ENCODE measurements around the gene GRID1. TPM values are rescaled to one million over a fixed set of nuclear protein-coding genes. Genes with fewer than 3 reads are reported as not detected.

GRID1 gene
- total RNA-seq, 4 donors from 2014 or later: 0.35 to 10.7 (median 1.3) TPM

DNA sequence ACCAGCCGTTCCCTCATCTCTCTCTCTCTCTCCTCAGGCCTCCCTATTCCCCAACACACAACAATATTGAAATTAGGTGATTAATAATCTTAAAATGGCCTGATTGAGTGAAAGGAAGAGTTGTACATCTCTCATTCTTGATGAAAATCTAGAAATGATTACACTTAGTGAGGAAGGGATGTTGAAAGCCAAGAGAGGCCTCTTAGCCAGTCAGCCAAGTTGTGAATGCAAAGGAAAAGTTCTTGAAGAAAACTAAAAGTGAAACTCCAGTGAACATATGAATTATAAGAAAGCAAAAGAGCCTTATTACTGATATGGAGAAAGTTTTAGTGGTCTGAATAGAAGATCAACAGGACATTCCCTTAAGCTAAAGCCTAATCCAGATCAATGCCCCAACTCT lies 695.1 kb downstream of the GRID1 start:
- Histone ChIP-seq H3K4me1 (no peaks in the 10 kb centered on the region), H3K36me3 (no peaks in the 10 kb centered on the region), H3K9me3 (no peaks in the 10 kb centered on the region), H3K27me3 (no peaks in the 10 kb centered on the region), H3K27ac (no peak overlapping the region), H3K4me3 (no peak overlapping the region)
- no peak for DNase-seq
- TF ChIP-seq, protein P1, sequence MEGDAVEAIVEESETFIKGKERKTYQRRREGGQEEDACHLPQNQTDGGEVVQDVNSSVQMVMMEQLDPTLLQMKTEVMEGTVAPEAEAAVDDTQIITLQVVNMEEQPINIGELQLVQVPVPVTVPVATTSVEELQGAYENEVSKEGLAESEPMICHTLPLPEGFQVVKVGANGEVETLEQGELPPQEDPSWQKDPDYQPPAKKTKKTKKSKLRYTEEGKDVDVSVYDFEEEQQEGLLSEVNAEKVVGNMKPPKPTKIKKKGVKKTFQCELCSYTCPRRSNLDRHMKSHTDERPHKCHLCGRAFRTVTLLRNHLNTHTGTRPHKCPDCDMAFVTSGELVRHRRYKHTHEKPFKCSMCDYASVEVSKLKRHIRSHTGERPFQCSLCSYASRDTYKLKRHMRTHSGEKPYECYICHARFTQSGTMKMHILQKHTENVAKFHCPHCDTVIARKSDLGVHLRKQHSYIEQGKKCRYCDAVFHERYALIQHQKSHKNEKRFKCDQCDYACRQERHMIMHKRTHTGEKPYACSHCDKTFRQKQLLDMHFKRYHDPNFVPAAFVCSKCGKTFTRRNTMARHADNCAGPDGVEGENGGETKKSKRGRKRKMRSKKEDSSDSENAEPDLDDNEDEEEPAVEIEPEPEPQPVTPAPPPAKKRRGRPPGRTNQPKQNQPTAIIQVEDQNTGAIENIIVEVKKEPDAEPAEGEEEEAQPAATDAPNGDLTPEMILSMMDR (IDR thresholded peaks at IDR 0.05): no peak
- TF ChIP-seq POLR2A (IDR thresholded peaks at IDR 0.05): no peak

DNA sequence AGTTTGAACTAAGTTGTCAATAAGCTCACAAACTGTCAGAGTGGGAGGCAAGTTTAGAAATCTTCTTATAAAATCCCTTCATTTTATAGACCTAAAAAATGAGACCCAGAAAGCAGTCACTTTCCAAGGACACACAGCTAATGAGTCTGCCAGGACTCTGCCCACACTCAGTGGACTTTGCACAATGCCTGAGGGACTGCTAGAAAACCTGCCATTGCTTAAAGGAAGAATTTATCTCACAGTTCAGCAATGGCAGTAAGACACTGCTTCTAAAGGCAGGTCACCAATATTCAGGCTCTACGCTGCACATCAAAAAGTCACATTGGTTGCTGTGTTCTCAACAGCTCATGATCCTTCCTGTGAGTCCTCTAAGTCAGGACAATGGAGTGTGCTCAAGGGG lies 698.1 kb downstream of the GRID1 start:
- Histone ChIP-seq H3K36me3 (no peaks in the 10 kb centered on the region), H3K27ac (no peak overlapping the region), H3K4me1 (no peaks in the 10 kb centered on the region), H3K9me3 (no peaks in the 10 kb centered on the region), H3K27me3 (no peaks in the 10 kb centered on the region), H3K4me3 (no peak overlapping the region)
- DNase-seq: no peak
- no peak for TF ChIP-seq POLR2A (IDR thresholded peaks at IDR 0.05)
- TF ChIP-seq, protein P1 (IDR thresholded peaks at IDR 0.05): no peak

DNA sequence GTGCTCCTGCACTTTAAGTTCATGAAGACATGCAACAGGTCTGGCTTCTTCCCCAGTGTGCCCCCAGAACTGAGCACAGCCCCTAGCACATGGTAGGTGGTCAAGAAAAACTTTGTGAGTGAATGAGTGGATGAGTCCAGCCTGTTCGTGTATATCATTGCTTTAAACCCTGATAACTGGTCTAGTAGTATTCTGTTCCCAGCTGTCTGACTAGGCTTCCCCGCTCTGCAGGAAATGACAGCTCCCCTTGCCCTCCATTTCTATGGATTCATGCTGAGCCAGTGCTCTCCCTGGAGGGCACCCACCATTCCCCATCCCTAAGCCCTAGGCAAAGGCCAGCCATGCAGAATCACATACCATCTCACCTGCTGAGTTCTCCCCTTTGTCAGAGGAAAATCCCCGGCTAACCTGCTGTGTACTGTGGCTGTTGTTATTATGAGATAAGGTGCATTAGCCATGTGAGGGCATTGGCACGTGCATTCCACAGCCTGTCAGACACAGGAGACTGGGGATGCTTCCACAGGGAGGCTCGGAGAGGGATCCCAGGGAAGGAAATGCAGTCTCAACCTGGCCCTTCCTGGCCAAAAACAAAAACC lies 698.9 kb downstream of the GRID1 start:
- H3K9me3 ChIP-seq: no peaks in the 10 kb centered on the region
- no peak overlapping the region for H3K27ac ChIP-seq
- H3K4me3 ChIP-seq: no peak overlapping the region
- no peak for DNase-seq
- H3K36me3 ChIP-seq: no peaks in the 10 kb centered on the region
- H3K27me3 ChIP-seq: no peaks in the 10 kb centered on the region
- H3K4me1 ChIP-seq: no peaks in the 10 kb centered on the region
- TF ChIP-seq, protein P1 (IDR thresholded peaks at IDR 0.05): no peak
- no peak for TF ChIP-seq POLR2A (IDR thresholded peaks at IDR 0.05)

DNA sequence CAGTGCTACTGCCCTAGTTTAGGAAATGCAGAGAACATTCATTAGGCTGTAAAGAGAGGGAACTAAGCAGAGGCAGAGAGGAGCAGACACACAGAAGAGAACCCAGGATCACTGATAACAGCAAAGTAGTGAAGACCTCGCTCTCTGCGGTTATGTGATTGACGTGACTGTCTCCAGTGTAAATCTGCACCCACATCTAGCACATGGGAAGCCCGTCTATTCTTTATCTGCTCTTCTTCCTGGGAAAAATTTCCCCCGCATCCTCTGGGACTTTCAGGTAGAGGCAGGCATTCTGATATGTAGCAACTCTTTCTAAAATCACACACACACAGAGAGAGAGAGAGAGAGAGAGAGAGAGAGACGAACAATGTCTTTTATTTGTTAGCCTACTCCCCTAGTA lies 699.6 kb downstream of the GRID1 start:
- Histone ChIP-seq H3K9me3 (no peaks in the 10 kb centered on the region), H3K4me3 (no peak overlapping the region), H3K36me3 (no peaks in the 10 kb centered on the region), H3K4me1 (no peaks in the 10 kb centered on the region), H3K27ac (no peak overlapping the region), H3K27me3 (no peaks in the 10 kb centered on the region)
- no peak for DNase-seq
- TF ChIP-seq POLR2A (IDR thresholded peaks at IDR 0.05): no peak
- TF ChIP-seq, protein P1 (IDR thresholded peaks at IDR 0.05): no peak

DNA sequence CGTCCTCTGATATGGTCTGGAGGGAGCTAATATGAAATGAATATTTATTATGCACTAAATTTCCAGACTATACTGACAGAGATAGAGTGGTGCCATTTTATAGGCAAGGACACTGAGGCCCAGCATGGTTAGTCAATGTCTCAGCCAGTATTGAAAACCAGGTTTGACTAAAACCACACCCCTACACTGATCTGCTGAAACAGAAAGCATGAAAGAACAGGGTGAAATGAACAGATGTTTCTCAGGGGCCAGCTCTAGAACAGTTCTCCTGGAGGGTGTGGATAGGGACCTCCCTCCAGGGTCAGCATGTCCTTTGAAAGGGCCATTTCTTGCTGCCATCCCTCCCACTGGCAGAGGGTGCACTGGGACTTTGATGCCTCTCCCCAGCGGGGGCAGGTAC lies 700.5 kb downstream of the GRID1 start:
- DNase-seq: no peak

More for the DNA sequence above, 700.5 kb downstream of the GRID1 start:
- Histone ChIP-seq H3K9me3 (no peaks in the 10 kb centered on the region), H3K27ac (no peak overlapping the region), H3K4me3 (no peak overlapping the region), H3K27me3 (no peaks in the 10 kb centered on the region), H3K4me1 (no peaks in the 10 kb centered on the region), H3K36me3 (no peaks in the 10 kb centered on the region)
- TF ChIP-seq, protein P1 (IDR thresholded peaks at IDR 0.05): no peak
- TF ChIP-seq POLR2A (IDR thresholded peaks at IDR 0.05): no peak

All from Peyer's patch (tissue), 4 donors.